ENCODE results near the gene PGM5. TPM values are rescaled to one million over a fixed set of nuclear protein-coding genes. Genes with fewer than 3 reads are reported as not detected.

The PGM5 gene
- total and polyA plus RNA-seq, 2 donors (not counting 3 experiments of a cell fraction or from before 2014, with no cell fraction given), result 0.14 to 1.9 TPM

- H3K9ac ChIP-seq (replicated peaks; ENCODE audit: extremely low read depth, insufficient read depth, low read length), result no peak overlapping the region
- no peaks in the 10 kb centered on the region for H3K27me3 ChIP-seq (ENCODE audit: control insufficient read depth in 2 of 2, insufficient read depth in 2 of 2, low read length in 2 of 2)
- no TSS peak for BruUV-seq (replicated peaks)
- no peak overlapping the region for H3K4me3 ChIP-seq (replicated peaks in 1 of 3; ENCODE audit: insufficient read depth in 1 of 3, low read depth in 1 of 3, low read length in 3 of 3)
- no peaks in the 10 kb centered on the region for H3K9me3 ChIP-seq (replicated peaks; ENCODE audit: control insufficient read depth, insufficient read depth, low read length)
- intact Hi-C loops (cut with micrococcal nuclease) (no loop called here), dilution Hi-C loops (cut with MboI; ENCODE audit: extremely low pct_ligation_motif_present, low sequenced_read_pairs) (no loop called here)
- DNase-seq (ENCODE audit: low read depth, low spot score) (no peak), FAIRE-seq (no peak)
- no peaks in the 10 kb centered on the region for H3K79me2 ChIP-seq (ENCODE audit: control insufficient read depth, insufficient read depth, low read length)
- H3K9me1 ChIP-seq (replicated peaks; ENCODE audit: control insufficient read depth, extremely low read depth, insufficient read depth, low read length), result no peaks in the 10 kb centered on the region
- no peaks in the 10 kb centered on the region for H3K4me1 ChIP-seq (ENCODE audit: control insufficient read depth, extremely low read depth, insufficient read depth, low read length)
- H4K20me1 ChIP-seq (replicated peaks; ENCODE audit: control insufficient read depth, extremely low read depth, insufficient read depth, low read length), result peaks cover 2% of the 10 kb centered on the region
- no peak overlapping the region for H3K4me2 ChIP-seq (ENCODE audit: insufficient read depth, low read length)
- no peaks in the 10 kb centered on the region for H3K36me3 ChIP-seq (ENCODE audit: control insufficient read depth in 2 of 2, extremely low read depth in 1 of 2, insufficient read depth in 2 of 2, low read length in 2 of 2)
- H2AFZ ChIP-seq (ENCODE audit: low read depth, low read length), result no peak overlapping the region
- TF ChIP-seq CTCF (IDR thresholded peaks at IDR 0.05; ENCODE audit: extremely low read depth in 1 of 2, insufficient read depth in 1 of 2, low read depth in 1 of 2, low read length in 2 of 2) (no peak), POLR2AphosphoS5 (IDR thresholded peaks at IDR 0.05; ENCODE audit: insufficient read depth, low read depth, low read length) (no peak), FOS (IDR thresholded peaks at IDR 0.05; ENCODE audit: borderline replicate concordance, insufficient read depth, low read length) (no peak), POLR2A (IDR thresholded peaks at IDR 0.05; ENCODE audit: low read depth, low read length) (no peak), GATA2 (IDR thresholded peaks at IDR 0.05; ENCODE audit: insufficient read depth, insufficient read length, low read depth, low read length) (no peak), EZH2 (IDR thresholded peaks at IDR 0.05; ENCODE audit: borderline replicate concordance, low read depth, low read length, severe bottlenecking) (no peak), JUN (IDR thresholded peaks at IDR 0.05; ENCODE audit: borderline replicate concordance, insufficient read depth, insufficient read length, low read depth) (no peak), MAX (IDR thresholded peaks at IDR 0.05; ENCODE audit: insufficient read depth, insufficient read length) (no peak)
- H3K27ac ChIP-seq (ENCODE audit: insufficient read depth, low read depth, low read length), result no peak overlapping the region
- POLR2A ChIA-PET, result no interaction called here
- CTCF ChIA-PET, result no interaction called here
These were observed 166.5 kb downstream of the PGM5 start for GRCh38 chr9:68522954-68523353.
